OCI-LY7 (cell line): ENCODE data around the gene TFEB. TPM values are rescaled to one million over a fixed set of nuclear protein-coding genes. Genes with fewer than 3 reads are reported as not detected.

ENCODE experiments used
- BruUV-seq: library from RNA; stranded (reverse); fragments of 400-500 nt; replicated peaks from 2 replicates; lab custom pipeline; 2021; lab: Mats Ljungman, UMichigan
- CTCF ChIA-PET: fragments of 300-600 bp; sonication (Branson Sonifier 250); formaldehyde crosslinking; loops from one replicate; lab custom pipeline; 2022; ENCODE audit warnings: antibody characterized with exemption; ENCODE audit not compliant: unreplicated experiment; lab: Charles Lee
- POLR2A ChIA-PET: fragments of 300-600 bp; sonication (Branson Sonifier 250); formaldehyde crosslinking; loops from one replicate; lab custom pipeline; 2022; ENCODE audit warnings: antibody characterized with exemption; lab: Charles Lee
- DNase-seq: peaks from one replicate; pipeline ENCODE4 v3.0.0-alpha.2; 2015; ENCODE audit warnings: low spot score
- H2AFZ ChIP-seq: fragments of 200-600 bp; sonication (generic), shearing (Covaris generic); 2 replicates; pipeline ENCODE4 v1.6.1; 2014; ENCODE audit warnings: mild to moderate bottlenecking, antibody characterized with exemption, low read length, moderate library complexity
- H3K27ac ChIP-seq: fragments of 200-600 bp; sonication (generic); 2 replicates; pipeline ENCODE4 v1.5.1; 2014; ENCODE audit warnings: mixed run types, low read depth, mild to moderate bottlenecking, moderate library complexity, low read length, inconsistent platforms; ENCODE audit not compliant: poor library complexity, severe bottlenecking
- H3K36me3 ChIP-seq: fragments of 200-600 bp; sonication (generic); 2 replicates; pipeline ENCODE4 v1.6.1; 2014; ENCODE audit warnings: mild to moderate bottlenecking, antibody characterized with exemption, low read length, moderate library complexity, mixed read lengths; ENCODE audit not compliant: insufficient read depth
- H3K4me1 ChIP-seq: fragments of 200-600 bp; sonication (generic); 2 replicates; pipeline ENCODE4 v1.5.1; 2014; ENCODE audit warnings: mild to moderate bottlenecking, low read length; ENCODE audit not compliant: insufficient read depth, poor library complexity, severe bottlenecking
- H3K4me2 ChIP-seq: fragments of 200-600 bp; sonication (generic); 2 replicates; pipeline ENCODE4 v1.6.1; 2014; ENCODE audit warnings: mild to moderate bottlenecking, low read length
- H3K4me3 ChIP-seq: fragments of 200-600 bp; sonication (generic); 2 replicates; pipeline ENCODE4 v1.5.1; 2014; ENCODE audit warnings: mild to moderate bottlenecking, low read depth, low read length; ENCODE audit not compliant: poor library complexity, severe bottlenecking
- H3K79me2 ChIP-seq: fragments of 200-600 bp; sonication (generic); 2 replicates; pipeline ENCODE4 v1.6.1; 2016; ENCODE audit warnings: low read depth, mild to moderate bottlenecking, low read length, moderate library complexity, mixed read lengths; ENCODE audit not compliant: insufficient read depth
- H3K9me2 ChIP-seq: fragments of 200-600 bp; sonication (generic); 2 replicates; pipeline ENCODE4 v1.6.1; 2016; ENCODE audit warnings: mild to moderate bottlenecking, low read length, mixed read lengths; ENCODE audit not compliant: insufficient read depth
- H3K9me3 ChIP-seq: fragments of 200-600 bp; sonication (generic); 2 replicates; pipeline ENCODE4 v1.6.1; 2014; ENCODE audit warnings: mild to moderate bottlenecking, mixed run types, low read length, mixed read lengths
- H4K20me1 ChIP-seq: fragments of 200-600 bp; sonication (generic); 2 replicates; pipeline ENCODE4 v1.6.1; 2014; ENCODE audit warnings: mild to moderate bottlenecking, antibody characterized with exemption, low read length, moderate library complexity, mixed read lengths; ENCODE audit not compliant: insufficient read depth
- EZH2phosphoT487 ChIP-seq: fragments of 200-600 bp; sonication (generic); IDR thresholded peaks from 2 replicates; pipeline ENCODE4 v1.6.1; 2018; ENCODE audit warnings: low read depth, borderline replicate concordance, mild to moderate bottlenecking, mixed run types, antibody characterized with exemption, low read length, moderate library complexity, mixed read lengths
- intact Hi-C: fragments of 100-400 bp; cut with micrococcal nuclease; formaldehyde crosslinking; loops from one replicate; pipeline ENCODE4 v1.10.0; 2022; ENCODE audit not compliant: unreplicated experiment
- total RNA-seq, 2 experiments: library from RNA; depleted of rRNA in 1 of 2; stranded (reverse); fragments of >200 nt in 1 of 2; shearing (Covaris generic) in 1 of 2; gene quantifications; 2 replicates each; pipeline ENCODE4 v1.2.3, GENCODE V29; 2014 to 2022
- TF ChIP-seq, protein P1 (sequence below): fragments of 200-600 bp; sonication (generic); conservative IDR thresholded peaks from 2 replicates; pipeline ENCODE4 v1.5.1; 2014; ENCODE audit warnings: mild to moderate bottlenecking, antibody characterized with exemption, low read length, moderate library complexity, mixed read lengths

TFEB gene
- total RNA-seq, 2 experiments from 2014 or later, result 36.8 to 60.0 TPM

DNA sequence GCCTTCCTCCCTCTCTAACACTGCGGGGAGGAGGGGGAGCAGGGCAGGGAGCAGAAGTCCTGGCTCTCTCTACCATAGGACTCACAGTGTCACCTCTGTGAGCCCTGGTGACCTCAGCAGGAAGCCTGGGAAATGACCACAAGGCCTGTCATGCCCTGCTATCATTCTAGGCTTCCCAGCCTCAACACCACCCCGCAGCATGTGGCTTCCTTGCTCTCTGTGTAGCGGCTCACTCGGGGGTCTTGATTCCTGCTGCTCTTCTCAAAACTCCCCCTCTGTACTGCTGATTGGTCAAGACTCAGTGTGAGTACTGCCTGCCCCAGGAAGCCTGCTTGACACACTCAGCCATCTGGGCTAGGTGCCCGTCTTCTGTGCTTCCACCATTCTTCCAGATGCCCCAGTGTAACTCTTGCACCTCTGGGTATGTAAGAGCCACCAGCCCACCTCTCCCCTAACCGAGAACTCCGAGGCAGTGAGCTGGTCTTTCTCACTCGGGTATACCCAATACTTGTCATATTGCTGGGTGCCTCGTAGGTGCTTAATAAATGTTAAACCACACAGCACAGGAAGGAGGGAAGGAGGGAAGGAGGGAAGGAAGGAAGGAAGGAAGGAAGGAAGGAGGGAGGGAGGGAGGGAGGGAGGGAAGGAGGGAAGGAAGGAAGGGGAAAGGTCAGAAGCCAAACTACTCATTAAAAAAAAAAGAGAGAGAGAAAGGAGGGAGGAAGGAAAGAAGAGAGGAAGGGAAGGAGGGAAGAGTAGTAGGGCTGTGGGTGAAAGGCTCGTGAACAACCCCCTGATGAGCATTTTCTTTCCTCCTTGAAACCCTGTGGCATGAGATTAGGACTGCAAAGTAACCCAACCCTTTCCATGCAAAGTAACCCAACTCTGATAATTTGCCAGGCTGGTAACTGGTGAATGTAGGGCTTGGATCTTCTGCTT, 92.2 kb downstream of the TFEB start:
- Histone ChIP-seq H2AFZ (no peak overlapping the region), H3K27ac (no peak overlapping the region), H3K79me2 (no peaks in the 10 kb centered on the region), H3K9me3 (no peaks in the 10 kb centered on the region), H3K4me2 (no peak overlapping the region), H4K20me1 (no peaks in the 10 kb centered on the region), H3K4me1 (no peaks in the 10 kb centered on the region), H3K9me2 (no peaks in the 10 kb centered on the region), H3K4me3 (no peak overlapping the region), H3K36me3 (no peaks in the 10 kb centered on the region)
- BruUV-seq, result no TSS peak
- TF ChIP-seq, protein P1, sequence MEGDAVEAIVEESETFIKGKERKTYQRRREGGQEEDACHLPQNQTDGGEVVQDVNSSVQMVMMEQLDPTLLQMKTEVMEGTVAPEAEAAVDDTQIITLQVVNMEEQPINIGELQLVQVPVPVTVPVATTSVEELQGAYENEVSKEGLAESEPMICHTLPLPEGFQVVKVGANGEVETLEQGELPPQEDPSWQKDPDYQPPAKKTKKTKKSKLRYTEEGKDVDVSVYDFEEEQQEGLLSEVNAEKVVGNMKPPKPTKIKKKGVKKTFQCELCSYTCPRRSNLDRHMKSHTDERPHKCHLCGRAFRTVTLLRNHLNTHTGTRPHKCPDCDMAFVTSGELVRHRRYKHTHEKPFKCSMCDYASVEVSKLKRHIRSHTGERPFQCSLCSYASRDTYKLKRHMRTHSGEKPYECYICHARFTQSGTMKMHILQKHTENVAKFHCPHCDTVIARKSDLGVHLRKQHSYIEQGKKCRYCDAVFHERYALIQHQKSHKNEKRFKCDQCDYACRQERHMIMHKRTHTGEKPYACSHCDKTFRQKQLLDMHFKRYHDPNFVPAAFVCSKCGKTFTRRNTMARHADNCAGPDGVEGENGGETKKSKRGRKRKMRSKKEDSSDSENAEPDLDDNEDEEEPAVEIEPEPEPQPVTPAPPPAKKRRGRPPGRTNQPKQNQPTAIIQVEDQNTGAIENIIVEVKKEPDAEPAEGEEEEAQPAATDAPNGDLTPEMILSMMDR, result no peak
- TF ChIP-seq EZH2phosphoT487, result no peak
- no peak for DNase-seq
- ChIA-PET POLR2A (interaction anchor here (0.9 kb wide), 1 partner anchor 14 kb away, joined by 3 read pairs; no protein-coding TSS in a partner anchor), CTCF (no interaction called here)
- intact Hi-C loops, result no loop called here

DNA sequence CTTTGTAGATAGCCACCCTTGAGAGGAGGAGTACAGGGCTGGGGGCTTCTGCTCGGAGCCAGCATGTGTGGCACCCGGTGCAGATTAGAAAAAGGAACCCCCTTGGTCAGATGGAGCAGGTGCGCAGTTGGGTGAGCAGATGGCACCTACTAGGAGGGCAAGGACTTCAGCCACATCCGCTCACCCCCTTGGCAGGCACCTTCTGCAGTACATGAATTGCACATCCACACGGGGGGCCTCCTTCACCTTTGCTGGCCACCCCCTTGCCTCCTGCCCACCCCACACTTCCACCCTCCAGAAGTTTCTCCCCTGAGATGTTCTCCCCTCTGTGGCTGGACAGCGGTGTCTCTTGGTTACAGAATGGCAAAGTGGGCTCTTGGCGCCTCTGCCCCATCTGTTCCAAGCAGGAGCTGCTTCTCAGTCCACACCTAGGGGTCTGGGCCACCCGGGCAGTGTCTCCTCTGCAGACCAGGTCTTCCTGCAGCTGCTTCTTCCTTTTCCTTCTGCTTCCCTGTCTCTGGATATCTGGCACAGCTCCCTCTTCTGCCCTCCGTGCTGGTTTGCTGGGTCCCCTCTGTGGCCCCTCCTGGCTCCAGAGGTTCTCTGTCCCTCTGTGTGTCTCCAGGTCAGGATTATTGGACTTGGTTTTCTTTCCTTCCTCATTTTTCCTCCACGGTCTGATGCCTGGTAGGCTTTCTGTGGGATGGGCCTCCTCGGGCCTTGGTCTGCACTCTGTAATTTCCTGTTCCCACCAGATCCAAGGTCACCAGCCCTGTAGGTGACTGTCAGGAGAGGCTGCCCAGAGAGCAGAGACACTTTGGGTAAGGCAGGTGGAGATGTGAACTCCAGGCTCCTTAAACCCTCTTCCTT, 93.1 kb downstream of the TFEB start:
- TF ChIP-seq, protein P1, result no peak
- no peak for TF ChIP-seq EZH2phosphoT487
- H3K9me3 ChIP-seq, result no peaks in the 10 kb centered on the region
- no peak overlapping the region for H3K4me3 ChIP-seq
- intact Hi-C loops, result no loop called here
- no peaks in the 10 kb centered on the region for H3K4me1 ChIP-seq
- H3K36me3 ChIP-seq, result no peaks in the 10 kb centered on the region
- no peaks in the 10 kb centered on the region for H4K20me1 ChIP-seq
- H3K4me2 ChIP-seq, result no peak overlapping the region
- no peaks in the 10 kb centered on the region for H3K9me2 ChIP-seq
- H3K79me2 ChIP-seq, result no peaks in the 10 kb centered on the region
- ChIA-PET POLR2A (no interaction called here), CTCF (no interaction called here)
- H2AFZ ChIP-seq, result no peak overlapping the region
- no TSS peak for BruUV-seq
- DNase-seq, result no peak
- H3K27ac ChIP-seq, result no peak overlapping the region
